Smooth muscle cell (in vitro differentiated cells): ENCODE results near the gene ITGA11. TPM values are rescaled to one million over a fixed set of nuclear protein-coding genes. Genes with fewer than 3 reads are reported as not detected.

Experiments
- DNase-seq: peaks from one replicate; lab custom pipeline; 2025; ENCODE audit not compliant: unreplicated experiment; lab: John Stamatoyannopoulos, UW
- H2AFZ ChIP-seq: fragments of 200-600 bp; sonication (generic); 2 replicates; pipeline ENCODE4 v1.6.0; 2016; ENCODE audit warnings: antibody characterized with exemption, low read depth, mild to moderate bottlenecking
- H3F3A ChIP-seq: fragments of 200-600 bp; sonication (generic); 2 replicates; pipeline ENCODE4 v1.6.0; 2017; ENCODE audit warnings: antibody characterized with exemption, low read depth
- H3K27ac ChIP-seq: fragments of 200-600 bp; sonication (generic); 2 replicates; pipeline ENCODE4 v1.5.1; 2016; ENCODE audit warnings: low read depth, mild to moderate bottlenecking
- H3K27me3 ChIP-seq: fragments of 200-600 bp; sonication (generic); 2 replicates; pipeline ENCODE4 v1.6.1; 2016; ENCODE audit warnings: low read depth, mild to moderate bottlenecking
- H3K36me3 ChIP-seq: fragments of 200-600 bp; sonication (generic); 2 replicates; pipeline ENCODE4 v1.5.1; 2016; ENCODE audit warnings: low read depth
- H3K4me1 ChIP-seq: fragments of 200-600 bp; sonication (generic); 2 replicates; pipeline ENCODE4 v1.5.1; 2016; ENCODE audit warnings: low read depth
- H3K4me2 ChIP-seq: fragments of 200-600 bp; sonication (generic); 2 replicates; pipeline ENCODE4 v1.6.0; 2016; ENCODE audit warnings: mild to moderate bottlenecking
- H3K4me3 ChIP-seq: fragments of 200-600 bp; sonication (generic); 2 replicates; pipeline ENCODE4 v1.5.1; 2016; ENCODE audit warnings: mild to moderate bottlenecking
- H3K79me2 ChIP-seq: fragments of 200-600 bp; sonication (generic); 2 replicates; pipeline ENCODE4 v1.6.0; 2016; ENCODE audit warnings: low read depth, mild to moderate bottlenecking
- H3K9ac ChIP-seq: fragments of 200-600 bp; sonication (generic); 2 replicates; pipeline ENCODE4 v1.6.0; 2016; ENCODE audit warnings: low read depth
- H3K9me3 ChIP-seq: fragments of 200-600 bp; sonication (generic); replicated peaks from 2 replicates; pipeline ENCODE4 v1.5.1; 2016; ENCODE audit warnings: low read depth
- H4K20me1 ChIP-seq: fragments of 200-600 bp; sonication (generic); 2 replicates; pipeline ENCODE4 v1.6.0; 2016; ENCODE audit warnings: low read depth
- WGBS: methylation state at CpG from one replicate; pipeline ENCODE4 v1.1.7; 2016; ENCODE audit warnings: low lambda C conversion rate; 5-methylcytosine and 5-hydroxymethylcytosine counted together
- polyA plus RNA-seq: library from polyadenylated mRNA; unstranded; fragments of >200 nt; fragmentation: Nextera tagmentation; extraction: Ambion mirVana; gene quantifications from 2 replicates; pipeline ENCODE4 v1.2.1, GENCODE V29; 2016
- total RNA-seq: library from RNA; depleted of rRNA; stranded (reverse); fragments of >200 nt; gene quantifications from 2 replicates; pipeline ENCODE4 v1.2.3, GENCODE V29; 2014
- TF ChIP-seq, protein P1 (sequence below): fragments of 200-600 bp; sonication (generic); IDR thresholded peaks from 2 replicates; pipeline ENCODE4 v1.5.1; 2017; ENCODE audit warnings: borderline replicate concordance, mild to moderate bottlenecking, antibody characterized with exemption; ENCODE audit not compliant: insufficient read depth, poor library complexity, severe bottlenecking

ITGA11 gene
- total and polyA plus RNA-seq, 2 experiments from 2014 or later = 87.8 to 133 TPM

DNA sequence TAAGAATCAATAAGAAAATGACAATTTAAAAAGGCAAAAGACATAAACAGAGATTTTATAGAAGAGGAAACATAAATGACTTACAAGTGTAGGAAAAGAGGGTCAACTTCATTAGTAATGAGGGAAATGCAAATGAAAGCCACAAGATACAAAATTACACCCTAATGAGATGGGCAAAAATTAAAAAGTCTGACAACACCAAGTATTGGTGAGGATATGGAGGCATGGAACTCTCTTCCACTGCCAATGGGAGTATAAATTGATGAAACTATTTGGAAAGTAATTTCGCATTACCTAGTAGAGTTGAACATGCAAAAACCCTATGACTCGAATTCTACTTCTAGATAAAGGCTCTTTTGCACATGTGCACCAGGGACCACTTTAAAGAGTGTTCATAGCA lies 28.2 kb upstream of the ITGA11 start:
- no peak overlapping the region for H3K27ac ChIP-seq
- H3K36me3 ChIP-seq = no peaks in the 10 kb centered on the region
- H2AFZ ChIP-seq = no peak overlapping the region
- no peaks in the 10 kb centered on the region for H3K27me3 ChIP-seq
- peaks cover 5% of the 10 kb centered on the region for H3K4me1 ChIP-seq
- TF ChIP-seq, protein P1, sequence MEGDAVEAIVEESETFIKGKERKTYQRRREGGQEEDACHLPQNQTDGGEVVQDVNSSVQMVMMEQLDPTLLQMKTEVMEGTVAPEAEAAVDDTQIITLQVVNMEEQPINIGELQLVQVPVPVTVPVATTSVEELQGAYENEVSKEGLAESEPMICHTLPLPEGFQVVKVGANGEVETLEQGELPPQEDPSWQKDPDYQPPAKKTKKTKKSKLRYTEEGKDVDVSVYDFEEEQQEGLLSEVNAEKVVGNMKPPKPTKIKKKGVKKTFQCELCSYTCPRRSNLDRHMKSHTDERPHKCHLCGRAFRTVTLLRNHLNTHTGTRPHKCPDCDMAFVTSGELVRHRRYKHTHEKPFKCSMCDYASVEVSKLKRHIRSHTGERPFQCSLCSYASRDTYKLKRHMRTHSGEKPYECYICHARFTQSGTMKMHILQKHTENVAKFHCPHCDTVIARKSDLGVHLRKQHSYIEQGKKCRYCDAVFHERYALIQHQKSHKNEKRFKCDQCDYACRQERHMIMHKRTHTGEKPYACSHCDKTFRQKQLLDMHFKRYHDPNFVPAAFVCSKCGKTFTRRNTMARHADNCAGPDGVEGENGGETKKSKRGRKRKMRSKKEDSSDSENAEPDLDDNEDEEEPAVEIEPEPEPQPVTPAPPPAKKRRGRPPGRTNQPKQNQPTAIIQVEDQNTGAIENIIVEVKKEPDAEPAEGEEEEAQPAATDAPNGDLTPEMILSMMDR = no peak
- 63% methylated on average over 2 of the region's 2 CpGs for WGBS
- no peaks in the 10 kb centered on the region for H3K9me3 ChIP-seq
- DNase-seq = no peak
- H4K20me1 ChIP-seq = no peaks in the 10 kb centered on the region
- H3K9ac ChIP-seq = no peak overlapping the region
- H3K4me2 ChIP-seq = no peak overlapping the region
- no peak overlapping the region for H3K4me3 ChIP-seq
- H3K79me2 ChIP-seq = no peaks in the 10 kb centered on the region
- no peaks in the 10 kb centered on the region for H3F3A ChIP-seq

DNA sequence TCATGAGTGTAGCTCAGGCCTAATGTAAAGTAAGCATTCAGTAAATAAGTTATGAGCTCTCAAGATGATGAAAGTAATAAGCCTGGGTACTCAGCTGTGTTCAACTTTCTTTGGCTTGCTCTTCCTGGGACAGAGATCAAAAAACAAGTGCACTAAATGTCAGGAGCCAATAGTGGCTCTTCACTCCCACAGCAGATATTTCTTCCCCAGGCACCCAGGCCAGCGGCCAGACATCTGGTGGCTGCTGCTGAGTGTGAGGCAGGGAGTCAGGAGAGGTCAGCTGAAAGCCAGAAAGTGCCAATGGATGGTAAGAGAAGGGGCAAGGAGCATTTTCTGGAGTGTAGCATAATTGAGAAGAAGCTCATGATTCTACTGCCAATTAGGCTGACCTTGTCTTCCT lies 18.2 kb upstream of the ITGA11 start:
- Histone ChIP-seq H3K9me3 (no peaks in the 10 kb centered on the region), H3K9ac (no peak overlapping the region), H4K20me1 (no peaks in the 10 kb centered on the region), H3K4me1 (no peaks in the 10 kb centered on the region), H3F3A (no peaks in the 10 kb centered on the region), H3K79me2 (no peaks in the 10 kb centered on the region), H3K4me2 (no peak overlapping the region), H3K27ac (no peak overlapping the region), H2AFZ (no peak overlapping the region), H3K27me3 (peaks cover 5% of the 10 kb centered on the region), H3K4me3 (no peak overlapping the region), H3K36me3 (no peaks in the 10 kb centered on the region)
- WGBS = 88% methylated on average over 1 of the region's 1 CpG
- TF ChIP-seq, protein P1 = no peak
- no peak for DNase-seq

GRCh38 chr15:68449389-68449788 lies 17.4 kb upstream of the ITGA11 start:
- Histone ChIP-seq H3F3A (no peaks in the 10 kb centered on the region), H3K36me3 (no peaks in the 10 kb centered on the region), H3K79me2 (no peaks in the 10 kb centered on the region), H3K9ac (no peak overlapping the region), H2AFZ (no peak overlapping the region), H3K4me1 (no peaks in the 10 kb centered on the region), H3K9me3 (no peaks in the 10 kb centered on the region), H4K20me1 (no peaks in the 10 kb centered on the region), H3K27ac (no peak overlapping the region), H3K4me3 (no peak overlapping the region), H3K4me2 (no peak overlapping the region), H3K27me3 (no peaks in the 10 kb centered on the region)
- TF ChIP-seq, protein P1 = no peak
- no peak for DNase-seq
- 87% methylated on average over 6 of the region's 6 CpGs for WGBS

- no peaks in the 10 kb centered on the region for H3K79me2 ChIP-seq
- no peaks in the 10 kb centered on the region for H3K36me3 ChIP-seq
- no peak for DNase-seq
- no peak overlapping the region for H3K4me3 ChIP-seq
- H3K4me1 ChIP-seq = no peaks in the 10 kb centered on the region
- H3K27ac ChIP-seq = no peak overlapping the region
- no peaks in the 10 kb centered on the region for H4K20me1 ChIP-seq
- TF ChIP-seq, protein P1 = no peak
- H3K9me3 ChIP-seq = no peaks in the 10 kb centered on the region
- 48% methylated on average over 2 of the region's 2 CpGs for WGBS
- no peak overlapping the region for H3K9ac ChIP-seq
- no peak overlapping the region for H2AFZ ChIP-seq
- no peaks in the 10 kb centered on the region for H3F3A ChIP-seq
- no peaks in the 10 kb centered on the region for H3K27me3 ChIP-seq
- H3K4me2 ChIP-seq = no peak overlapping the region
Measured at GRCh38 chr15:68447976-68448755, 16.2 kb upstream of the ITGA11 start.
